Measurements from ENCODE around the gene MAPK12. TPM values are rescaled to one million over a fixed set of nuclear protein-coding genes. Genes with fewer than 3 reads are reported as not detected.

The MAPK12 gene
- total RNA-seq, 1 experiment from 2014 or later, result 86.7 TPM

DNA sequence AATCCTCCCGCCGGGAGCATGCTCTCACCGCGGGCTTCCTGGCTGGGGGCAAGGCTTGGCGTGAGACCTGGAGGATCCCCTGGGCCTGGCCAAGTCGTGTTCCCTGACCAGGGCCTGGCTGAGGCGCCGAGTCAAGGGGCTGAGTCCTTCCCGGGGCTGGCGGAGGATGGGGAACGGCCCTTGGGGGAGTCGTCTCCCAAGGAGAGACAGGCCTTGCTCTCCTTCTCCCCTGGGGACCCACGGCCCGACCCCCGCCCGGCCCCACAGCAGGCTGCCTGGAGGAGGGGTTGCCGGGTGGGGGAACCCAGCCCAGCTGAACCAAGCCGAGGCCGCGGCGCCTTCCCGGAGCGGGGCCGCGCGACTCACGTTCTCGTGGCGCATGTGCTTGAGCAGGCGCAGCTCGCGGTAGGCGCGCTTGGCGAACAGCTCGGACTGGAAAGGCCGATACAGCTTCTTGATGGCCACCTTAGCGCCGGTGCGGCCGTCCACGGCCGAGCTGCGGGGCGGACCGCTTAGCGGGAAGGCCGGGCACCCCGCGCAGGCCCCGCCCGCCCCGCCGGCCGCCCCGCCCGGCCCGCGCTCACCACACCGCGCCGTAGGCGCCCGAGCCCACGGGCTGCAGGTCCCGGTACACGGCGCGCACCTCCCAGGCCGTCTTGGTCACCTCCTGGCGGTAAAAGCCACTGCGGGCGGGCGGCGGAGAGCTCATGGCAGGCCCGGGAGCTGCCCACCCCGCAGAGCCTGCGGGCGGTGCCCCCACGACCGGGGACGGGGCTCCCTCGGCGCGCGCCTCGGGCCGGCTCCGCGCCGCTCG is 475 bp downstream of the MAPK12 start:
- Histone ChIP-seq H4K20me1 (ENCODE audit: insufficient read depth) (no peaks in the 10 kb centered on the region), H2AFZ (ENCODE audit: low read depth, low read length, poor library complexity, severe bottlenecking) (no peak overlapping the region), H3K9ac (ENCODE audit: low read length) (peak overlapping the region; percentile 94), H3K27me3 (ENCODE audit: insufficient read depth, low read length) (no peaks in the 10 kb centered on the region), H3K4me1 (ENCODE audit: control insufficient read depth in 1 of 2, insufficient read depth in 2 of 2, low read length in 2 of 2) (peaks cover 19 to 32% of the 10 kb centered on the region in 2 experiments), H3K27ac (ENCODE audit: low read depth, low read length) (peak overlapping the region; percentile 83), H3K79me2 (ENCODE audit: insufficient read depth, low read length) (peaks cover 28% of the 10 kb centered on the region), H3K4me3 (replicated peaks in 1 of 2; ENCODE audit: low read depth in 1 of 2, low read length in 2 of 2) (peak overlapping the region; percentile 79 to 90), H3K36me3 (ENCODE audit: control insufficient read depth in 1 of 2, insufficient read depth in 2 of 2, low read length in 2 of 2) (peaks cover 0 to 11% of the 10 kb centered on the region in 2 experiments; a peak in 2 of 4 replicates), H3K9me2 (ENCODE audit: insufficient read depth) (no peaks in the 10 kb centered on the region), H3K9me3 (ENCODE audit: control insufficient read depth in 1 of 2, insufficient read depth in 1 of 2, low read depth in 1 of 2, low read length in 2 of 2) (no peaks in the 10 kb centered on the region), H3K4me2 (ENCODE audit: low read length) (peak overlapping the region; percentile 95)
- BruUV-seq (replicated peaks), result no TSS peak
- RAD21 ChIA-PET (ENCODE audit: low non-redundant PET in 1 of 2, low total read pairs in 2 of 2, uncharacterized antibody in 2 of 2, unreplicated experiment in 2 of 2), result interaction anchor here in 1 of 2 experiments (1.2 kb wide), 1 partner anchor 10 kb away, joined by 3 read pairs; the partner anchor contains the start of gene HDAC10
- CTCF ChIA-PET, result interaction anchor here (1.0 to 1.3 kb wide), 2 partner anchors 9 to 12 kb away, joined by 3 to 7 read pairs; no protein-coding TSS in a partner anchor
- ATAC-seq (peak; percentile 58), DNase-seq (ENCODE audit: low read depth, low spot score) (no peak)
- intact Hi-C loops (cut with micrococcal nuclease), result no loop called here
- TF ChIP-seq ZFX (IDR thresholded peaks at IDR 0.05) (peak; percentile 90), TCF7L2 (IDR thresholded peaks at IDR 0.05; ENCODE audit: borderline replicate concordance, extremely low read depth, insufficient read depth, insufficient read length) (no peak), SIN3A (IDR thresholded peaks at IDR 0.05; ENCODE audit: low read depth) (no peak), FOSL1 (IDR thresholded peaks at IDR 0.05; ENCODE audit: low read depth) (no peak), ELF1 (IDR thresholded peaks at IDR 0.05; ENCODE audit: borderline replicate concordance, low read depth) (no peak), POLR2AphosphoS5 (IDR thresholded peaks at IDR 0.05; ENCODE audit: low read depth, low read length) (peak; percentile 3), EZH2phosphoT487 (IDR thresholded peaks at IDR 0.05; ENCODE audit: borderline replicate concordance) (no peak), SP1 (IDR thresholded peaks at IDR 0.05; ENCODE audit: low read depth) (no peak), CBX3 (IDR thresholded peaks at IDR 0.05; ENCODE audit: low read depth) (no peak), POLR2A (IDR thresholded peaks at IDR 0.05; ENCODE audit: borderline replicate concordance, extremely low read depth, insufficient read depth, insufficient read length) (no peak), EZH2 (IDR thresholded peaks at IDR 0.05) (no peak), CTCF (IDR thresholded peaks at IDR 0.05 in 2 of 3, conservative IDR thresholded peaks at IDR 0.05 in 1 of 3; ENCODE audit: borderline replicate concordance in 1 of 3, insufficient read depth in 1 of 3, low read depth in 2 of 3, low read length in 2 of 3) (no peak), SRF (IDR thresholded peaks at IDR 0.05; ENCODE audit: low read depth) (no peak), CEBPB (IDR thresholded peaks at IDR 0.05; ENCODE audit: low read depth) (no peak)
- TF ChIP-seq, protein P1, sequence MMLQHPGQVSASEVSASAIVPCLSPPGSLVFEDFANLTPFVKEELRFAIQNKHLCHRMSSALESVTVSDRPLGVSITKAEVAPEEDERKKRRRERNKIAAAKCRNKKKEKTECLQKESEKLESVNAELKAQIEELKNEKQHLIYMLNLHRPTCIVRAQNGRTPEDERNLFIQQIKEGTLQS (IDR thresholded peaks at IDR 0.05), result no peak
- TF ChIP-seq, protein P2, sequence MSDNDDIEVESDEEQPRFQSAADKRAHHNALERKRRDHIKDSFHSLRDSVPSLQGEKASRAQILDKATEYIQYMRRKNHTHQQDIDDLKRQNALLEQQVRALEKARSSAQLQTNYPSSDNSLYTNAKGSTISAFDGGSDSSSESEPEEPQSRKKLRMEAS (IDR thresholded peaks at IDR 0.05), result peak; percentile 71; the same call in 1 of the 2 replicates
- POLR2A ChIA-PET, result interaction anchor here (1.0 kb wide), 1 partner anchor 9 kb away, joined by 3 read pairs; no protein-coding TSS in a partner anchor
